Upper lobe of right lung (tissue), 1 donor: ENCODE results near the gene PNLDC1. TPM values are rescaled to one million over a fixed set of nuclear protein-coding genes. Genes with fewer than 3 reads are reported as not detected.
"Not testable (repeated sequence)": the region's sequence is repeated elsewhere in the genome, so short reads cannot be mapped to it uniquely, and the experiment has no call there.

Experiments
- ATAC-seq: fragments of 200-7000 bp; cut with Tn5 transposase; one replicate; pipeline ENCODE4 v1.9.1; 2020; ENCODE audit warnings: mild to moderate bottlenecking, moderate library complexity
- DNase-seq: peaks from one replicate; pipeline ENCODE4 v3.0.0-alpha.2; 2020
- H3K27ac ChIP-seq: fragments of 200-600 bp; one replicate; pipeline ENCODE4 v1.8.0; 2022
- H3K27me3 ChIP-seq: fragments of 200-600 bp; one replicate; pipeline ENCODE4 v1.8.0; 2022; ENCODE audit warnings: mild to moderate bottlenecking
- H3K36me3 ChIP-seq: fragments of 200-600 bp; one replicate; pipeline ENCODE4 v1.8.0; 2022
- H3K4me1 ChIP-seq: fragments of 200-600 bp; one replicate; pipeline ENCODE4 v1.8.0; 2022
- H3K4me3 ChIP-seq: fragments of 200-600 bp; one replicate; pipeline ENCODE4 v1.8.0; 2022; ENCODE audit warnings: mild to moderate bottlenecking
- H3K9me3 ChIP-seq: fragments of 200-600 bp; one replicate; pipeline ENCODE4 v1.8.0; 2022
- intact Hi-C: fragments of 100-400 bp; cut with DNase I; formaldehyde crosslinking; loops from one replicate; pipeline ENCODE4 v1.11.0; 2022
- total RNA-seq: library from RNA; stranded (reverse); fragmentation: NEBNext Ultra II Directional; extraction: Animal tissue kit (Norgen Biotek cat#: 25700); gene quantifications from one replicate; pipeline ENCODE4 v1.2.1, GENCODE V29; 2021
- TF ChIP-seq, protein P1 (sequence below): fragments of 200-600 bp; IDR thresholded peaks from one replicate; pipeline ENCODE4 v1.8.0; 2022; ENCODE audit warnings: antibody characterized with exemption
- donor health status: DM: no; HTN: yes; CAD: no; lungs with severe emphysema.

Gene PNLDC1
- total RNA-seq, 1 donor from 2014 or later = 0.49 TPM

DNA sequence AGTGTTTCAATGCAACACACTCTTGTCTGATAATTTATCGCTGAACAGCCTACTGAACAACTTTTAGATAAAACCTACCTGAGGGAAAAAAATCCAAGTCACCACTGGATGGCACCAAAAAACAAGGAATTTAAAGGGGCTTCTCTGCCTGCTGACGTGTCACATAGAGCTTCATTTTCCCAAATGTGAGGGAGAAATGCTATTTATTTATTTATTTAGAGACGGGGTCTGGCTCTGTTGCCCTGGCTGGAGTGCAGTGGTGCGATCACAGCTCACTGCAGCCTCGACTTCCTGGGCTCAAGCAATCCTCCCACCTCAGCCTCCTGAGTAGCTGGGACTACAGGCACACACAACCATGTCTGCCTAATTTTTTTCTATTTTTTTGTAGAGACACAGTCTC is 63.3 kb downstream of the PNLDC1 start:
- ATAC-seq = peak; percentile 80

DNA sequence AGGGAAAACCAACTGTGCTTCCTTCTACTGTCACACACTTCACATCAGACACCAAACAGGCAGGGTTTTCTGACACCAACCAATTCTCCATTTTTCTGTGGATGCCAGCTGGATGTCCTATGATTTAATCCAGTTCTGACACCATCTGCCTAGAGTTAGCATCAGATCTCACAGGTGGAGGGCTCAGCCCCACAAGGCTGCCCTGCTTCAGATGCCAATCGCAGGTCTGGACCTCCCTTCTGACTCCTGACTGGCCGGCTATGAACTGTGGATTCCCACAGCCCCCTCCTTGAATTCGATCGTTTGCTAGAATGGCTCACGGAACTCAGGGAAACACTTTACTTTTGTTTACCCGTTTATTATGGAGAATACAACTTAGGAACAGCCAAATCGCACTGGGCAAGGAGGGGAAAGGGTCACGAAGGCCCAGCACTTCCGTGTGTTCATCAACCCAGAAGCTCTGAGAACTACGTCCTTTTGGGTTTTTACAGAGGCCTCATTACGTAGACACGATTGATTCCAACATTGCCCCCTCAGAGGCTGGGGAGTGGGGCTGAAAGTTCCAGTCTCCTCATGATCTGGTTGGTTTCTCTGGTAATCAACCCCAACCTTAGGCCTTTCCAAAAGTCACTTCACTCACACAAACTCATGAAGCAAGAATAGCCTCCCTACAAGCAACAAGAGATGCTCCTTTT is 65.3 kb downstream of the PNLDC1 start:
- no peaks in the 10 kb centered on the region for H3K4me1 ChIP-seq
- TF ChIP-seq, protein P1, sequence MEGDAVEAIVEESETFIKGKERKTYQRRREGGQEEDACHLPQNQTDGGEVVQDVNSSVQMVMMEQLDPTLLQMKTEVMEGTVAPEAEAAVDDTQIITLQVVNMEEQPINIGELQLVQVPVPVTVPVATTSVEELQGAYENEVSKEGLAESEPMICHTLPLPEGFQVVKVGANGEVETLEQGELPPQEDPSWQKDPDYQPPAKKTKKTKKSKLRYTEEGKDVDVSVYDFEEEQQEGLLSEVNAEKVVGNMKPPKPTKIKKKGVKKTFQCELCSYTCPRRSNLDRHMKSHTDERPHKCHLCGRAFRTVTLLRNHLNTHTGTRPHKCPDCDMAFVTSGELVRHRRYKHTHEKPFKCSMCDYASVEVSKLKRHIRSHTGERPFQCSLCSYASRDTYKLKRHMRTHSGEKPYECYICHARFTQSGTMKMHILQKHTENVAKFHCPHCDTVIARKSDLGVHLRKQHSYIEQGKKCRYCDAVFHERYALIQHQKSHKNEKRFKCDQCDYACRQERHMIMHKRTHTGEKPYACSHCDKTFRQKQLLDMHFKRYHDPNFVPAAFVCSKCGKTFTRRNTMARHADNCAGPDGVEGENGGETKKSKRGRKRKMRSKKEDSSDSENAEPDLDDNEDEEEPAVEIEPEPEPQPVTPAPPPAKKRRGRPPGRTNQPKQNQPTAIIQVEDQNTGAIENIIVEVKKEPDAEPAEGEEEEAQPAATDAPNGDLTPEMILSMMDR = no peak
- no peaks in the 10 kb centered on the region for H3K9me3 ChIP-seq
- DNase-seq (no peak), ATAC-seq (no peak)
- no peaks in the 10 kb centered on the region for H3K27me3 ChIP-seq
- no peaks in the 10 kb centered on the region for H3K36me3 ChIP-seq
- H3K4me3 ChIP-seq = no peak overlapping the region
- intact Hi-C loops = no loop called here
- H3K27ac ChIP-seq = no peak overlapping the region

More for the DNA sequence above, 63.3 kb downstream of the PNLDC1 start:
- DNase-seq, H3K27ac ChIP-seq, H3K4me3 ChIP-seq, H3K9me3 ChIP-seq, H3K4me1 ChIP-seq, H3K36me3 ChIP-seq, H3K27me3 ChIP-seq, intact Hi-C loops: not testable (repeated sequence)
- TF ChIP-seq, protein P1 = peak; percentile 48

DNA sequence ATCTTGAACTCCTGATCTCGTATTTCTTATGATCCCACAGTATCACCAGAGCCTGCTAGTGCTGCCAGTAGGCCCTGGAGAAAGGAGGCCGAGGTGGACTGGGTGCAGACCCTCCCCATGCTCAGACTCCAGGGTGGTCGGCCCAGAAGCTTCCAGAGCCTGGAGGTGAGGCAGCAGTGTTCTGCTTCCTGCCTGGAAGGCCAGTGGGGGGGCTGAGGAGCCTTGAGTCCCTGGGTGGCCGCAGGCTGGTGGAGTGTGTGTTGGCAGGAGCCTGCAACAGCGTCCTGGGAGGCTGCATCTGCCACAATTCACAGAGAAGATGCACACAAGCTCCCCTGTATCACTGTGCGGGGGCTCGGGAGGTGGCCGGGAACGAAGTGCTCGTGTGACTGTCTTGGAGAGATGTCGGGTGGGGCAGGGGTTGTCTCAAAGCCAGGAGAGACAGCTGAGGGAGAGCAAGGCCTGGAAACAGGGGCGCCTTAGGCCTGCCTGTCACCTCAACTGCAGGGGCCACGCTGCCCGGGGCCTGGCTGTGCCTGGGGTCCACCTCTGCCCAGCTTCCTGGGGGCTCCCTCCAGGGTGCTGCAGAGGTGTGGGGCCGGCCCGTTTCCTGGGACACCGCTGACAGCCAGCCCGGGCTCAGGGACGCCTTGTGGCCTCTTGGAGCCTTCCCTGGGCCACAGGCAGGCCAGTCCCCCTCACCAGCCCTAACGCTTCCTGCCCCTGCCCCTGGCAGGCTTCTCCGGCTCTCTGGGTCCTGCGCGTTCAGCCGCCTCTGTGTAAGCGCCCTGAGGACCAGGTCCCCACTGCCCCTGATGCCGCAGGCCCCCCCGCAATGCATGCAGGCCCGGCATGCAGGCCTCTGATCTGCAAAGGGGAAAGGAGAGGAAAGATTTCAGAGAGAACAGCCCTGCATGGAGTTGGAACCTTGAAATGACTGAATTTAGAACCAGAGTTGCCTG is 66.5 kb downstream of the PNLDC1 start:
- H3K4me3 ChIP-seq = no peak overlapping the region
- no peaks in the 10 kb centered on the region for H3K4me1 ChIP-seq
- ATAC-seq (peak; percentile 40), DNase-seq (no peak)
- TF ChIP-seq, protein P1 = no peak
- no peaks in the 10 kb centered on the region for H3K9me3 ChIP-seq
- intact Hi-C loops = no loop called here
- no peak overlapping the region for H3K27ac ChIP-seq
- no peaks in the 10 kb centered on the region for H3K36me3 ChIP-seq
- no peaks in the 10 kb centered on the region for H3K27me3 ChIP-seq

Other genes with a start within 250 kb of the PNLDC1 start
- gene SOD2, start 107.0 kb upstream of the PNLDC1 start, total RNA-seq = 374 TPM
- gene WTAP, start 72.8 kb upstream of the PNLDC1 start, total RNA-seq = 77.4 TPM
- gene ACAT2, start 38.2 kb upstream of the PNLDC1 start, total RNA-seq = 52.6 TPM
- gene TCP1, start 10.7 kb upstream of the PNLDC1 start, total RNA-seq = 105 TPM
- 46.0 TPM for gene MRPL18, start 9.8 kb upstream of the PNLDC1 start, total RNA-seq
- not detected for gene MAS1, start 90.7 kb downstream of the PNLDC1 start, total RNA-seq
- 144 TPM for gene IGF2R, start 168.8 kb downstream of the PNLDC1 start, total RNA-seq